Spleen (tissue), 7 donors: ENCODE data around the gene RND3.

ENCODE experiments used
- POLR2A ChIP-seq, 3 donors: fragments of 450-650 bp; IDR thresholded peaks; one replicate each; pipeline ENCODE4 v1.5.1; 2017; ENCODE audit warnings: antibody characterized with exemption in 3 of 3, mild to moderate bottlenecking in 1 of 3
- POLR2AphosphoS5 ChIP-seq, 3 donors: sonication (generic); formaldehyde crosslinking; IDR thresholded peaks; one replicate each; pipeline ENCODE4 v1.5.1; 2017; ENCODE audit warnings: antibody characterized with exemption in 3 of 3
- TF ChIP-seq, protein P1 (sequence below), 11 experiments: fragments of 200-600 bp in 7 of 11; fragments of 450-650 bp in 4 of 11; sonication (generic) in 4 of 11; IDR thresholded peaks in 8 of 11; conservative IDR thresholded peaks in 3 of 11; 1 replicate in 7 of 11; 2 replicates in 4 of 11; pipeline versions ENCODE4 v1.4.0 to v1.8.0; 2016 to 2021; ENCODE audit warnings: antibody characterized with exemption in 11 of 11, inconsistent platforms in 4 of 11, mild to moderate bottlenecking in 1 of 11
- donor health status: DM: no; HTN: no; CAD: no; lungs with moderate emphysema.
- donor health status: DM: no; HTN: no; CAD: no.
- donor health status: DM: no; HTN: no; CAD: no.

DNA sequence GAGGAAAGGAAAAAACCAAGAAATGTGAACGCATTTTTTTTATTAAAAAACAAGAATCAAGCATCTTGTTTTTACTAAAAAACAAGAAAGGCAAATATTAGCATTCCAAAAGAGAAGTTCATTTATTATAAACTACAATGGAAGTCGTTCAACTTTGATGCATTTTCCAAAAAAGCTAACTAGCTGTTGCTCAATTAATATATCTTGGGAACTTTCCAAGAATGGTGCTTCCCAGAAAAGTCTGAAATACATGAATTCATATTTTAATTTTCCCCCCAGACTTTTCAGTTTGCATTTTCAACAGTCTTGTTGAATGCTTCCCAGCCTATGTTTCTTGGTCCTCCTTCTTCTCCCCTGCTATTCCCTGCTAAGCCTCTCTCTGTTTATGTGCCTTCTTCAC lies 7.5 kb upstream of the RND3 start:
- TF ChIP-seq, protein P1, sequence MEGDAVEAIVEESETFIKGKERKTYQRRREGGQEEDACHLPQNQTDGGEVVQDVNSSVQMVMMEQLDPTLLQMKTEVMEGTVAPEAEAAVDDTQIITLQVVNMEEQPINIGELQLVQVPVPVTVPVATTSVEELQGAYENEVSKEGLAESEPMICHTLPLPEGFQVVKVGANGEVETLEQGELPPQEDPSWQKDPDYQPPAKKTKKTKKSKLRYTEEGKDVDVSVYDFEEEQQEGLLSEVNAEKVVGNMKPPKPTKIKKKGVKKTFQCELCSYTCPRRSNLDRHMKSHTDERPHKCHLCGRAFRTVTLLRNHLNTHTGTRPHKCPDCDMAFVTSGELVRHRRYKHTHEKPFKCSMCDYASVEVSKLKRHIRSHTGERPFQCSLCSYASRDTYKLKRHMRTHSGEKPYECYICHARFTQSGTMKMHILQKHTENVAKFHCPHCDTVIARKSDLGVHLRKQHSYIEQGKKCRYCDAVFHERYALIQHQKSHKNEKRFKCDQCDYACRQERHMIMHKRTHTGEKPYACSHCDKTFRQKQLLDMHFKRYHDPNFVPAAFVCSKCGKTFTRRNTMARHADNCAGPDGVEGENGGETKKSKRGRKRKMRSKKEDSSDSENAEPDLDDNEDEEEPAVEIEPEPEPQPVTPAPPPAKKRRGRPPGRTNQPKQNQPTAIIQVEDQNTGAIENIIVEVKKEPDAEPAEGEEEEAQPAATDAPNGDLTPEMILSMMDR (IDR thresholded peaks at IDR 0.05 in 8 of 11, conservative IDR thresholded peaks at IDR 0.05 in 3 of 11) = no peak
- TF ChIP-seq POLR2A (IDR thresholded peaks at IDR 0.05) = no peak
- TF ChIP-seq POLR2AphosphoS5 (IDR thresholded peaks at IDR 0.05) = no peak
